GM19043 (cell line): ENCODE measurements around the gene N4BP2.

ENCODE experiments used
- ATAC-seq: cut with Tn5 transposase; IDR thresholded peaks from one replicate; pipeline ENCODE4 v1.9.1; 2021; ENCODE audit warnings: low read depth; ENCODE audit not compliant: unreplicated experiment

The N4BP2 gene

GRCh38 chr4:40149960-40150385 lies 93.3 kb downstream of the N4BP2 start:
- no peak for ATAC-seq

- no peak for ATAC-seq
Measured at GRCh38 chr4:40150932-40151331, 94.3 kb downstream of the N4BP2 start.

GRCh38 chr4:40152637-40153036 lies 96.0 kb downstream of the N4BP2 start:
- ATAC-seq: no peak

- no peak for ATAC-seq
Measured at GRCh38 chr4:40157436-40157835, 100.8 kb downstream of the N4BP2 start.

GRCh38 chr4:40160258-40160657 lies 103.6 kb downstream of the N4BP2 start:
- no peak for ATAC-seq

- no peak for ATAC-seq
Measured at GRCh38 chr4:40164459-40164858, 107.8 kb downstream of the N4BP2 start.

GRCh38 chr4:40165916-40166315 lies 109.3 kb downstream of the N4BP2 start:
- no peak for ATAC-seq

GRCh38 chr4:40168070-40168469 lies 111.4 kb downstream of the N4BP2 start:
- no peak for ATAC-seq

GRCh38 chr4:40170588-40170987 lies 113.9 kb downstream of the N4BP2 start:
- peak; percentile 75 for ATAC-seq

GRCh38 chr4:40173470-40173875 lies 116.8 kb downstream of the N4BP2 start:
- peak; percentile 70 for ATAC-seq

- no peak for ATAC-seq
Measured at GRCh38 chr4:40176602-40177001, 120.0 kb downstream of the N4BP2 start.

GRCh38 chr4:40177591-40177990 lies 120.9 kb downstream of the N4BP2 start:
- no peak for ATAC-seq

GRCh38 chr4:40178672-40179071 lies 122.0 kb downstream of the N4BP2 start:
- ATAC-seq: no peak

- no peak for ATAC-seq
Measured at GRCh38 chr4:40179360-40179759, 122.7 kb downstream of the N4BP2 start.

- no peak for ATAC-seq
Measured at GRCh38 chr4:40180356-40180755, 123.7 kb downstream of the N4BP2 start.

- ATAC-seq: no peak
Measured at GRCh38 chr4:40182001-40182400, 125.4 kb downstream of the N4BP2 start.

GRCh38 chr4:40182954-40183353 lies 126.3 kb downstream of the N4BP2 start:
- ATAC-seq: no peak

GRCh38 chr4:40183615-40184411 lies 127.2 kb downstream of the N4BP2 start:
- ATAC-seq: no peak

- peak; percentile 46 for ATAC-seq
Measured at GRCh38 chr4:40185830-40186664, 129.4 kb downstream of the N4BP2 start.

- no peak for ATAC-seq
Measured at GRCh38 chr4:40186665-40187014, 130.0 kb downstream of the N4BP2 start.

GRCh38 chr4:40187386-40187906 lies 130.8 kb downstream of the N4BP2 start:
- ATAC-seq: no peak

- ATAC-seq: no peak
Measured at GRCh38 chr4:40190019-40190418, 133.4 kb downstream of the N4BP2 start.
